Measurements from ENCODE around the gene STK32A. TPM values are rescaled to one million over a fixed set of nuclear protein-coding genes. Genes with fewer than 3 reads are reported as not detected.

Gene STK32A
- total RNA-seq, 1 experiment from 2014 or later, result 1.3 TPM

DNA sequence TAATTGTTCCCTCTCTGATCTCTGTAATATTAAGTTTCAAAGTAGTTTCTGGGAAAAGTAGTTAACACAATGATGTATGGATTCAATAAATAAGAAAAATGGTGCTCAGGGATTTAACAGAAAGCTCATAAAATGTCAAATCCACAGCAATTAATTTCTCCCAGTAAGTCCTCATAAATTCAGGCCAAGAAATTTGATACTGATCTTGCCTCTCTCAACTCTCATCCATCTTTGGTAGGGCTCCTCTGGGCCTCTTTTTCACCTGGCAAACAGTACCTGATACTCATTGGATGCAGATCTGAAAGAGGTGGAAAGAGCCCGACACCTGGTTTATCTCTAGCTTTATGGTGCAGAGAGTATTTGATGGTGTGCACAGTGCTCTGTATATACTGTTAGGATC lies 106.1 kb downstream of the STK32A start:
- H2AK5ac ChIP-seq (ENCODE audit: insufficient read length, low read length), result no peak overlapping the region
- H3K79me2 ChIP-seq (ENCODE audit: insufficient read depth, low read length), result no peaks in the 10 kb centered on the region
- no peak overlapping the region for H2AFZ ChIP-seq (ENCODE audit: low read length)
- H3K4me2 ChIP-seq (ENCODE audit: insufficient read depth, insufficient read length, low read length), result no peak overlapping the region
- H4K91ac ChIP-seq (ENCODE audit: insufficient read length, low read depth, low read length), result no peak overlapping the region
- Mint-ChIP-seq H3K27ac (no peak overlapping the region; a peak in 1 of 7 replicates), H3K27me3 (ENCODE audit: low read depth) (no peaks in the 10 kb centered on the region; the same call in 1 of the 2 replicates), H3K4me3 (no peak overlapping the region), H3K36me3 (ENCODE audit: insufficient read depth in 1 of 3, low read depth in 3 of 3) (peaks cover 7 to 19% (median 12%) of the 10 kb centered on the region in 3 experiments; a peak in 6 of 7 replicates), H3K4me1 (peaks cover 16 to 17% of the 10 kb centered on the region in 2 experiments), H3K9me3 (peaks cover 10 to 15% of the 10 kb centered on the region in 2 experiments; a peak in 4 of 5 replicates)
- no peak overlapping the region for H4K8ac ChIP-seq (replicated peaks; ENCODE audit: insufficient read length, low read depth, low read length)
- no peak overlapping the region for H2BK120ac ChIP-seq (ENCODE audit: low read depth, low read length, poor library complexity, severe bottlenecking)
- peaks cover 7% of the 10 kb centered on the region; the same call in 1 of the 2 replicates for H3K4me1 ChIP-seq (ENCODE audit: insufficient read depth, low read length)
- no peaks in the 10 kb centered on the region for H3K23me2 ChIP-seq (ENCODE audit: insufficient read length, low read depth, low read length, poor library complexity, severe bottlenecking)
- DNase-seq, result no peak
- no peak overlapping the region for H3K9ac ChIP-seq (ENCODE audit: extremely low read depth, insufficient read length, low read length)
- TF ChIP-seq, protein P1, sequence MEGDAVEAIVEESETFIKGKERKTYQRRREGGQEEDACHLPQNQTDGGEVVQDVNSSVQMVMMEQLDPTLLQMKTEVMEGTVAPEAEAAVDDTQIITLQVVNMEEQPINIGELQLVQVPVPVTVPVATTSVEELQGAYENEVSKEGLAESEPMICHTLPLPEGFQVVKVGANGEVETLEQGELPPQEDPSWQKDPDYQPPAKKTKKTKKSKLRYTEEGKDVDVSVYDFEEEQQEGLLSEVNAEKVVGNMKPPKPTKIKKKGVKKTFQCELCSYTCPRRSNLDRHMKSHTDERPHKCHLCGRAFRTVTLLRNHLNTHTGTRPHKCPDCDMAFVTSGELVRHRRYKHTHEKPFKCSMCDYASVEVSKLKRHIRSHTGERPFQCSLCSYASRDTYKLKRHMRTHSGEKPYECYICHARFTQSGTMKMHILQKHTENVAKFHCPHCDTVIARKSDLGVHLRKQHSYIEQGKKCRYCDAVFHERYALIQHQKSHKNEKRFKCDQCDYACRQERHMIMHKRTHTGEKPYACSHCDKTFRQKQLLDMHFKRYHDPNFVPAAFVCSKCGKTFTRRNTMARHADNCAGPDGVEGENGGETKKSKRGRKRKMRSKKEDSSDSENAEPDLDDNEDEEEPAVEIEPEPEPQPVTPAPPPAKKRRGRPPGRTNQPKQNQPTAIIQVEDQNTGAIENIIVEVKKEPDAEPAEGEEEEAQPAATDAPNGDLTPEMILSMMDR (conservative IDR thresholded peaks at IDR 0.05), result no peak
- H4K5ac ChIP-seq (ENCODE audit: insufficient read length, low read depth, low read length), result no peak overlapping the region
- no CpG with 5 or more reads among the region's 1 CpG for WGBS (ENCODE audit: extremely low coverage, insufficient read length, low lambda C conversion rate)
- H3K14ac ChIP-seq (ENCODE audit: insufficient read depth, low read length), result no peak overlapping the region
- H3K9me3 ChIP-seq (ENCODE audit: control insufficient read depth, low read depth, low read length), result no peaks in the 10 kb centered on the region
- H3K27me3 ChIP-seq (ENCODE audit: insufficient read depth, low read length), result no peaks in the 10 kb centered on the region
- no peak overlapping the region for H2BK20ac ChIP-seq (ENCODE audit: low read depth, low read length, poor library complexity, severe bottlenecking)
- H4K20me1 ChIP-seq (ENCODE audit: control insufficient read depth, insufficient read depth, insufficient read length), result no peaks in the 10 kb centered on the region
- H3K79me1 ChIP-seq (ENCODE audit: insufficient read depth, low read depth, low read length, poor library complexity, severe bottlenecking), result no peaks in the 10 kb centered on the region
- no peak overlapping the region for H3K56ac ChIP-seq (ENCODE audit: insufficient read length, low read depth, low read length)
- H3K23ac ChIP-seq (ENCODE audit: insufficient read length, low read depth, low read length), result no peak overlapping the region
- no peak overlapping the region for H3K18ac ChIP-seq (ENCODE audit: insufficient read length, low read depth, low read length)
- no peak overlapping the region for H2BK5ac ChIP-seq (ENCODE audit: insufficient read length, low read length)
- no peak overlapping the region for H3T11ph ChIP-seq (ENCODE audit: low read length)
- no peak overlapping the region for H2BK12ac ChIP-seq (ENCODE audit: insufficient read length, low read depth, low read length)
- no peak overlapping the region for H3K27ac ChIP-seq (ENCODE audit: insufficient read length, low read depth, low read length)
- no peak overlapping the region for H2BK15ac ChIP-seq (ENCODE audit: low read depth, low read length)
- no peak overlapping the region for H3K4ac ChIP-seq (ENCODE audit: low read depth, low read length)

All from H9 (cell line).